ENCODE results near the gene QDPR. TPM values are rescaled to one million over a fixed set of nuclear protein-coding genes. Genes with fewer than 3 reads are reported as not detected.
A peak's percentile ranks its signal among the peaks of the same experiment; 100 is the strongest.

Gene QDPR
- total RNA-seq, 1 experiment from 2014 or later = 70.7 TPM

DNA sequence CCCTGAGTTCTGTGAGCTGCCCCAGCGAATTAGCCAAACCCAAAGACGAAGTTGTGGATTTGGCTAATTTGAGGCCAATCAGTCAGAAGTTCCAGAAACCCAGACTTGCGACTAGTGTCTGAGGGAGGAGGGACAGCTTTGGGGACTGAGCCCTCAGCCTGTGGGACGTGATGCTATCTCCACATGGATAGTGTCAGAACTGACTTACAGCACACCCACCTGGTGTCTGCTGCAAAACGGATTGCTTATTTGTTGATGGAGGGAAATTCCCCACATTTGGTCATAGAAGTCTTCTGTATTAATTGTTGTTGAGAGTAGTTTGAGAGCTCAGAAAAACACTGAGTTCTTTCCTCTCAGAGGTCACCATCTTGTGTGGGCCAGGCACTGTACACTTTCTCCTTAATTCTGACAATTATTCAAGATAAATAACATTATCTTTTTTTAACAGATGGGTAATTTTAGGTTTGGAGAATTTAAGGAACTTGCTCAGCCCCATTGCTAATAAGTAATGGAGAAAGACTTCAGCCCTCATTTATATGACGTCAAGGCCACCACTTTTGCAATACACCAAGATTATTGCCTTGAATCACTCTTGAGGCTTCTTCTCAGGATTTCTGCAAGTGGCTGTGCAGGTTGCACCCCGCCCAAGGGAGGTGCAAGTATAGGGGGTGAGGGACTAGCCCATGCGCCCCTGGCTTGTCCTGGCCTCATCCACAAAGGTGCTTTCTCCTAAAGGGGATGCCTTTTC is 19.8 kb upstream of the QDPR start:
- in situ Hi-C loops (cut with HindIII; ENCODE audit: low sequenced_read_pairs) = no loop called here
- DNase-seq (ENCODE audit: low spot score) = no peak

DNA sequence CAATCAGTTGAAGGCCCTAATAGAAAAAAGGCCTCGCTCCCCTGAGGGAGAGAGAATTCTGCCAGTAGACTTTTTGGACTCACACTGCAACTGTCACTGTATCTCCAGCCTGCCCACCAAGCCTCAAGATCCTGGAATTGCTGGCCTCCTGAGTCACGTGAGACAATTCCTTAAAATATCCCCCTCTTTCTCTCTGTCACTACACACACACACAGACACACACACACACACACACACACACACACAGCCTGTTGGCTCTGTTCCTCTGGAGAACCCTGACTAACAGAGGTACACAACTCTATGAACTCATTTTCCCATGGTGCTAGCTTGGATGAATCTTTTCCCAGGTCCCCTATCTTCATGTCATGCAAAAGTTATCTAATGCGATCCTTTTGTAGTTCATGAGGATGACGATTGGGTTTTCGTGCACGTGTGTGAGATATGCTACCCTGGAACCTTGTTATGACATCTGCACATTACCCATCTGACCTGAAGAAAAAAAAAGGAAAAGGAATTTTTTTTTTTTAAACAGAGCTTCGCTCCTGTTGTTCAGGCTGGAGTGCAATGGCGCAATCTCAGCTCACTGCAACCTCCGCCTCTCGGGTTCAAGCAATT is 16.8 kb upstream of the QDPR start:
- no peak for DNase-seq (ENCODE audit: low spot score)
- in situ Hi-C loops (cut with HindIII; ENCODE audit: low sequenced_read_pairs) = no loop called here

DNA sequence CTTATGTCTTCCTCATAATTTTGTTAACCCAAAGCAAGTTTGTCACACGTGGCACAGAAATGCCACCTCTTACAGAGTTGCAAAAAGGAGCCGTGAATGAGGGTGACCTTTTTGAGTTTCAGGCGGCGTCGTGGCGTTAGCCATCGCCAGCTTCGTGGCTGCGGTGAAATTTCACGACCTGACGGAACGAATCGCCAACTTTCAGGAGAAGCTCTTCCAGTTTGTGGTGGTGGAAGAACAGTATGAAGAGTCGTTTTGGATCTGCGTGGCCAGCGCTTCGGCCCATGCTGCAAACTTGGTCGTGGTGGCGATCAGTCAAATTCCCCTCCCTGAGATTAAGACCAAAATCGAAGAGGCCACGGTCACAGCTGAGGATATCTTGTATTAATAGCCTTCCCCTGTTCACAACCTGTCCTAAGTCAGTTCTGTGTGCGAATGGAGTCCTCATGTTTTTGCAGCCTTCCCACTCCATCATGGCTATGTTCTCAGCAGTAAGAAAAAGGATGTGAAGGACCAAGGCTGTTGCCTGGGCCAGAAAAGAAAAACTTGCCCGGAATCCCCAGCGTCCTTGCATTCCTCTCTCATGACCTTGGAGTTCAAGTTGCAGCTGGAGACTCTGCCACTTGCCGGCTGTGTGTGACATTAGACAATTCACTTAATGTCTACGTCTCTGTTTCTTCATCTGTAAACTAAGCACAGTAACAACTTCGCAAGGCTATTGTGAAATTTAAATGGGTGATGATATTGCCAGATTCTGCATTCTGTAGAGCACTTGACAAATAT is 15.0 kb upstream of the QDPR start:
- in situ Hi-C loops (cut with HindIII; ENCODE audit: low sequenced_read_pairs) = no loop called here

DNA sequence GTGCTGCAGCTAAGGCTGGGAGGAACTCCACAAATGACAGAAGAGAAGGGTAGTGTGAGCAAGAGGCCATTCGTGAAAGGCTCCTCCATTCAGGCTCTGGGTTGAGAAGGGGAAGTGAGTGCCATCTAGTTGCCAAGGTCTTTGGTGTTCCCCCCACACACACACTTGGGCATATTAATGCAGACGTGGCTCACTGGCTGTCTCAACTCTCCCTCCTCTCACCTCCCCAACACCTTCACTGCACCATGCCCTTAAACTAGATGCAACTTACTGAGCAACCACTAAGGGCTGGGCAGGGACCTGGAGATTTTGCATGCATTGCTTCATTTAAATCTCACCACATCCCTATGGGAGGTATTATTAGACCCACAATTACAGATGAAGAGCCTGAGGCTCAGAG is 11.8 kb upstream of the QDPR start:
- DNase-seq (ENCODE audit: low spot score) = no peak
- in situ Hi-C loops (cut with HindIII; ENCODE audit: low sequenced_read_pairs) = no loop called here

More for the DNA sequence above, 15.0 kb upstream of the QDPR start:
- no peak for DNase-seq (ENCODE audit: low spot score)

DNA sequence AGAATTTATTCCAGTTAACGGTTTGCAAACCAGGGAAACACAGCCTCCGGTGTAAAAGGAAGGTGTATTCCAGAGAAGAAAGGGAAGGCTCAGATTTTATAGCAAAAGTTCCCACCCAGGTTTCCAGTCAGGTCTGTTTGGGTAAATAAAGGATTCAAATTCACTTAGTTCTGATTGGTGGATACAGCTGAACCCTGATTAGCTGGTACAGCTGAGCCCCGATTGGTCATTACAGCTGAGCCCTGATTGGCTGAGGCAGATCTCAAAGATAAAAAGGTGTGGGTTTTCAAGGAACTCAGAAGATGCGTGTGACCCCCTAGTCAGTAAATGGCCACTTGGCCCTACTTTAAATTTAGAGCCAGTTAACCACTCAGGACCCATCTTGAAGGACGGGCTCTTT is 9.7 kb upstream of the QDPR start:
- in situ Hi-C loops (cut with HindIII; ENCODE audit: low sequenced_read_pairs) = no loop called here
- DNase-seq (ENCODE audit: low spot score) = no peak

DNA sequence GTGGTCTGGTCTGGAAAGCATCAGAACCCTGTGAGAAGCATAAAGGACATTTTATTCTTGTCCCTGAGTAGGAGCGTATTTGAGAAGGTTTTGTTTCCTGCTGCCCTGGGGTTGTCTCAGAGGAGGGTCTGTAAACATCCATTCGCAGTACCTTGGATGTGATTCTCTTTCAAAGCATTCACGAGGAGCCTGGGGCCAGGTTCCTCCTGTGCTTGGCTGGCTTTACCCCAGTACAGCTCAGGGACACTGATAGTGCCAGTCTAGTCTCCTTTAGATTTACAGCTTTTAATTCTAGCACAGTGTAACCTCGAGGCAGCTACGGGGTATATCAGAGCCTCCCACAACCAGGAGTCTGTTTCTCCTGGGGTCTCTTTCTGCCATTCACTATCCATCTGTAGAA is 5.8 kb upstream of the QDPR start:
- in situ Hi-C loops (cut with HindIII; ENCODE audit: low sequenced_read_pairs) = no loop called here
- DNase-seq (ENCODE audit: low spot score) = peak; percentile 43

DNA sequence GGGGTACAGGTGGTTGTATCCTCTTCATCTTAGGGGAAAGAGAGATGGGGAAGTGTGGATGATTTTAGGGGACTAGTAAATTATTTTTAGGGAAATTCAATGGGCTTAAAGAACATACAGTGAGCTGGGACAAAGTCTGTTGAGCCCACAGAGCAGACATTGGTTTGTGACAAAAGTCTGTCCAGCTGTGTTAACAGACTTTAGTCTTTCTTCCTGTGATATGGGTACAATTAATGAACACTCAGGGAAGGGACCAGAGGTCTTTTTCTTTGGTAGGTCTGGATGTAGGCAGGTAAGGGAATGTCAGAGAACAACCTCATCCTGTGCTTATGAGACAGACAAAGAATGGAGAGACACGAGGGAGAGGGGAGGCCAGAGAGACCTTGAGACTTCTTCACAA is 5.1 kb upstream of the QDPR start:
- no peak for DNase-seq (ENCODE audit: low spot score)
- in situ Hi-C loops (cut with HindIII; ENCODE audit: low sequenced_read_pairs) = no loop called here

DNA sequence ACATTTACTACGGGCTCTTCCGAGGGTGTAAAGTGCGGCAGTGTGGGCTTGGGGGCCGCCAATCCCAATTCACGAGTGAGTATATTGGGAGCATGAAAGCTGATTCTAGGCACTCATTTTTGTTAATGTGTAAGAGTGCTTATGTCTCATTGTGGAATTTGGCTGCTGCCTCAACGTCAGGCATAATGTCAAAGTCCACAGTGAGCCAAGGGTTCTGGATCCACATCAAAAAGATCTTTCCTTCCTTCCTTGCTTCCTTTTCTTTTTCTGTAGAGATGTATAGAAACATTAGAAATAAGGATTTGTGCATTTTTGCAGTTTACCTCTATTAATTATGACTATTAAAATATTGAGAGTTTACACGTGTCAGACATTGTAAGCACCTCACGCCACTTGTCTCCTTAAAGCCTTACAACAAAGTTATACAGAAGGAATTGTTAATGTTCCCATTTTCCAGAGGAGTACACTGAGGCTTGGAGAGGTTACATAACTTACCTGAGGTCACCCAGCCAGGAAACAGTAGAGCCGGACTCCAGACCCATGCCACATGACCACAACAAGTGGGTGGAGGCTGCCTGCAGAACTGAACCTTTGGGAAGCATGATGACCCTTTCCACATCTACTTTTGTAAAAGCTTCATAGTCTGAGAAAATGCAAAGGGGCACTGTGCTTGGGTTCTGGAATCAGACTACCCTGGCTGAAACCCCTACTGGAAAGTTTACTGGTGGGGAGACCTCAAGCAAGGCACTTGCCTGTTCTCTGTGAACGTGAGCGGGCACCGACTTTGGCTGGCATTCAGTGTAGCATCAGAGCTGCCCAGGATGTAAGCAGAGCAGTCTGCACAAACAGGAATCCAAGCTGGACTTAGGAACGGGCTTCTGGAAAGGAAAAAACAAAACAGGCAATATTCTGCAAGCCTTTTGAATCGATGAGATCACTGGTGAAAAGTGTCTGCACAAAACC is 3.8 kb upstream of the QDPR start:
- in situ Hi-C loops (cut with HindIII; ENCODE audit: low sequenced_read_pairs) = no loop called here
- peak; percentile 69 for DNase-seq (ENCODE audit: low spot score)

DNA sequence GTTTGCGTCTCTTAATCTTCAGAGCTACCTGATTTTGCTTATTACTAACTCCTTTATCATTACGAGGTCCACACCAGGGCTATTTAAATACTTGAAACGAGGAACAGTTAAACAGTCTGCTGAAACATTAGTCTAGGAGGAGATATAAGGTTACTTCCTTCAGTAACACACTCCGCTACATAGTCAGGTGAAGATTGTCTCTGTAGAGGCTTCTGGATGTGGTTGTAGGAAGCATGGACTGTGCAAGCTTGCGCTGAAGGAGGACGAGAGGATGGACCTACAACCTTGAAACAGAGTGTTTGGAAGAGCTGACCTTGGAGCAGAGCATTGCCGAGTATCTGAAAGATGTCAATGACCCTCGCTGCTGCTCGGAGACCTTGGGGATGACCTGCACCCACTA is 3.0 kb upstream of the QDPR start, which contains the start of gene CLRN2:
Gene CLRN2, plus strand, starts transcription at position 301 of the 400 bp plus-strand sequence. CDS start 102 bp downstream, outside the sequence.
- in situ Hi-C loops (cut with HindIII; ENCODE audit: low sequenced_read_pairs) = no loop called here
- no peak for DNase-seq (ENCODE audit: low spot score)

DNA sequence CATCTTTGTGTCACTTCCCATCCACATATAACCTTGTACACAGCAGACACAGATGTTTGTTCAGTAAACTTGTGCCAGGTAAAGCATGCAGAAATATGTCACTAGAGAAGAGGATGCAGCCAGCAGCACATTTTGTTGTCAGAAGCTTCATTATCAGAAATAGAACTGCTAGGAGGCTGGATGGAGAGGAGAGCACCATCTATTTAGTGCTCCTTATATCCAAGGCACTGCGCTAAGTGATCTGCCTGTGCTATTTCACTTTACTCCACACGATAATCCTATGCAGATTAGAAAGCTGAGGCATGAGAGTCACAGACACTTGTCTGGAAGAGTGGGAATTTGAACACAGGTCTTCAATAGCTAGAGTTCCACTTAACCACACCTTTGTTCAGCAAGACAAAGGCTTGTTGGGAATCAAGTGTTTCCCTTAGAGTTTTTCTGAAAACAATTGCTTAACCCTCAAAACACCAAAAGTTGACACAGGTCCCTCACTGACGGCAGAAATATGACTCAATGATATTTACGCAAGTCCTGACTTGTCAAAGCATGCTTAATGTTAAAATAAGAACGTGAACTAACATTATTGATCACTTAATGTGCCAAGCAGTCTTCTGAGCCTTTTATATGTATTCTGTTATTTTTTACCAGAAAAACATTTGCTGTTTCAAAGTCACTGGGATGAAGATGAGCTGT is 1.2 kb upstream of the QDPR start:
- in situ Hi-C loops (cut with HindIII; ENCODE audit: low sequenced_read_pairs) = no loop called here
- peak; percentile 49 for DNase-seq (ENCODE audit: low spot score)

DNA sequence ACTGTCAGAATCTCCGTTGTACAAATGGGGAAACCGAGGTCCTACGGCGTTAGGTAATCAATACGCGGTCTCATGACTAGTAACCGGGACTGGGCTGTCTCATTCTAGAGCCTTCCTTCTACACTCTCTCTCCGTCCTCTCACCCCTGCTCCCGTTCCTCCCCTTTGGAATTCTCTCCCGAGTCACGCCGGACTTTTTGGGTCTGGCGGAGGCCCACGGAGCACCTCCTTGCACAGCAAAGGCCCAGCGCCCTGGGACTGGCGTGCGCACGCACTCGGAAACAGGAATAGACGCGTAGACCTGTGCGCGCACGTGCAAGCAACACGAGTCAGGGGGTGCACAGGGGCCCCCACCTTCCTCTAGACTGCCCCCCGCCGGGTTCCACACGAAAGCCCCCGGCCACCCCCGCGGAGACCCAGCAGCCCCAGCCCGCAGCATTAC is 361 bp downstream of the QDPR start:
- in situ Hi-C loops (cut with HindIII; ENCODE audit: low sequenced_read_pairs) = no loop called here
- DNase-seq (ENCODE audit: low spot score) = peak; percentile 70

DNA sequence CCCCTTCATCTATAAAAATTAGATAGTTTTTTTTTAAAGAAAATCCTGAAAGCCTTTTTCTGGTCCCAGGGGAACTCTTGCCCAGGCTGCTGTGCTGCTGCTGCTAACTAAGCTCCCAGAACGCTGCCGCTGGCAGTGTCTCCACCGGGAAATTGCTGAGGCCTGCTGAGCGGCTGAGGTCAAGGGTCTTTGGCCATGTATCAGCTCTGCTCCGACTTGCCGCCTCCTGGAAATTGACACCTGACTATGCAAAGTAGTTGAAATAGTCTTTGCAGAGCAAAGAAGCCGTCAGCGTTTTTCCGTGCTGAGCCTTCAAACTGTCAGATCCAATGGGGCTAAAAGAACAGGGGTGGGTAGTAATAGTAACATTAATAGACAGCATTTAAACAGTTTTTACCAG is 839 bp downstream of the QDPR start:
- in situ Hi-C loops (cut with HindIII; ENCODE audit: low sequenced_read_pairs) = no loop called here
- peak; percentile 39 for DNase-seq (ENCODE audit: low spot score)

DNA sequence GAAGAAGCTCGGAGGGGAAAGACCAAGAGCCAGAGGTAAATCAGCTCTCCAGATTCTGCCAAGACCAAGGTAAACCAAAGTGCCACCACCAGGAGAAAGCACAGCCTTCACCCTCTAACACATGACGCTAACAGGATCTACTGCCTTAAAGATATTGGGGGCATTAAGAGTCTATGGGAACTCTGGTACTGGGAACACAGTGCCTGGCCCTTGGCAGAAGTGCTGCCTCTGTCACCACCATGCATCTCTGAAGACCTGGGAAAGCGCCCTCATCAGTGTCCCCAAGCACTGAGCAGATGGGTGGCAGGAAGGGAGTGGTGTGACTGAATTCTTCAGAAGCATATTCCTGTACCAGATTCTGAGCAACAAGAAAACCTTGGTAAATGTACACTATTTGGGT is 1.3 kb downstream of the QDPR start:
- peak; percentile 54 for DNase-seq (ENCODE audit: low spot score)
- in situ Hi-C loops (cut with HindIII; ENCODE audit: low sequenced_read_pairs) = no loop called here

DNA sequence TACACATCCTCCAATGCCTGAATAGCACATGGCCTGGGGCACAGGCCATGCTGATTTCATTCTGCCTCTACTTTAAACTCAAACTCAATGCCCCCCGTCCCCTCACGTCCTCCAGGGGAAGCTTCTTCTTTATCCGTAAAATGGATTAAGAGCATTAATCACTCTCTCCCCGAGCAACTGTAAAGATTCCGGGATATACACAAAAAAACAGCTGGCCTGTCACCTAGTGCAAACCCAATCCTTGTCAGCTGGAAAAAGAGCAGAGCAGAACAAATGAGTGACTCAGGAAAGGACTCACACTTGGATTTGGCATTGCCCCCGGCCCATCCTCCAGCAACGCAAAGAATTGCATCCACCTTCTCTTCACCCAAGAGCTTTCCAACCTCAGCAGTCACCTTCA is 7.8 kb downstream of the QDPR start:
- in situ Hi-C loops (cut with HindIII; ENCODE audit: low sequenced_read_pairs) = no loop called here
- DNase-seq (ENCODE audit: low spot score) = no peak

DNA sequence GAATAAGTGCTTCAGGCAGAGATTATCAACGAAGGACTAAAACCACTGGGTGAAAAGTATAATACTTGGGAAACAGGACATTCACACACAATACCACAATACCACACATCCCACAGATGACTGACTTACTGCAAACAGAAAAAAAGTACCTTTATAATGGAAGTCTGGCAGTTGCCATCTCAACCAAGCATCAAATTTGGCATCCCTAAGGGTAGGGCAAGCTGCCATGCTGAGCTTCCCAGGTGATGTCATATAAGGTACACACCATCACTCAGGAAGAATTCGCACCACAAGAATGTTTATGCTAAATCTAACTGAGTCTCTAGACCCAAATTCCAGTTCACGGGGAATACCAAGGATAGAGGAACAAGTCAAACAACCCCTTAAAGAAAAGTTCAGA is 9.1 kb downstream of the QDPR start:
- DNase-seq (ENCODE audit: low spot score) = peak; percentile 47
- in situ Hi-C loops (cut with HindIII; ENCODE audit: low sequenced_read_pairs) = no loop called here

DNA sequence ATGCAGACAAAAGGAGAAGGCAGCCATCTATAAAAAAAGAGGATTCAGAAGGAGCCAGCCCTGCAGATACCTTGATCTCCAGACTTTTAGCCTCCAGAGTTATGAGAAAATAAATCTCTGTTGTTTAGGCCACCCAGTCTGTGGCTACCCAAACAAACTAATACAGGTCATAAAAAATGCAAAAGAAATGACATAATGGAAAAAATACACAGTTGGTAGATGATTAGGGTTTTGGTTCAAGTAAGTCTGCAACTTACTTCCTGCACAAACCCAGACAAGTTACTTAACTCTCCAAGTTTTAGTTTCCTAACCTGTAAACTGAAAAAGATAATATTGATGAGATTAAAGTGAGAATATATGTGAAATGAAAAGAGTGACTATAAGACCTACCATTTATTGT is 11.3 kb downstream of the QDPR start:
- DNase-seq (ENCODE audit: low spot score) = no peak
- in situ Hi-C loops (cut with HindIII; ENCODE audit: low sequenced_read_pairs) = no loop called here

DNA sequence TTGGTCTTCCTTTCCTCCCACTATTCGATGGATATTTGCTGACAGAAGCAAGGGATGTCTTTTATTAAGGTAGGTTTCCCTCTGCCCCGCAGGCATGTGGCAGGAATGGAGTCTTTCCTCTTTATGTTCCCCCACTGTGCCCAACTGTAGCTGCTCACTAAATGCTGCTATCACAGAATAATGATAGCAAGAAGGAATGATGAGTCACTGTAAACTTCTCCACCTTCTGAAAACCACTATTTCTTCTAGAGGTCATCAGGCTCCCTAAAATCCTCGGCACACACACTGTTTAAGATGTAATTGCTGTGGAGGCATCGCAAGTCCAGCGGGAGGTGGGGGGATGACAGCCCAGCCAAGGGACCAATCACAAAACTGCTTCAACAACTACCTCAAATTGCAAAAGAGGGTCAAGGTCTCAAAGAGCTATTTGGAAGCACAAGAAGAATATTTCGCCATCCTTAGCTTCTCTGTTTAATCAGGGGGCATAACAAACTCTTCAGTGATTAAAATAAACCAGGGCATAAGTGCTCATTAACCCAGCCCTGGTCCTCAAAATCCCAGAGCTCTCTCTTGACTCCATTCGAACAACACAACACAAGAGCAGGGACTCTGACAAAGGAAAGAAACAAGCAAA is 13.9 kb downstream of the QDPR start:
- in situ Hi-C loops (cut with HindIII; ENCODE audit: low sequenced_read_pairs) = no loop called here
- no peak for DNase-seq (ENCODE audit: low spot score)

Data from G401 (cell line).